GM12878 (cell line): ENCODE results near the gene ZFP62. TPM values are rescaled to one million over a fixed set of nuclear protein-coding genes. Genes with fewer than 3 reads are reported as not detected.

Source experiments
- ATAC-seq: fragments of 200-7000 bp; cut with Tn5 transposase; 3 replicates; pipeline ENCODE4 v1.9.1; 2020; ENCODE audit warnings: mild to moderate bottlenecking, moderate library complexity
- BruUV-seq: library from RNA; stranded (reverse); fragments of 400-500 nt; replicated peaks from 2 replicates; lab custom pipeline; 2021; lab: Mats Ljungman, UMichigan
- CTCF ChIA-PET: fragments of 300-600 bp; sonication (Branson Sonifier 250); formaldehyde crosslinking; extraction: SDS; loops from one replicate; lab custom pipeline; 2021; ENCODE audit warnings: inconsistent platforms; lab: Yijun Ruan, JAX
- POLR2A ChIA-PET: fragments of 350-600 bp; formaldehyde crosslinking; extraction: SDS; loops from one replicate; lab custom pipeline; 2021; ENCODE audit warnings: inconsistent platforms; lab: Charles Lee
- RAD21 ChIA-PET: fragments of 300-600 bp; sonication (Branson Sonifier 250); formaldehyde crosslinking; loops from one replicate; lab custom pipeline; 2023; ENCODE audit warnings: antibody characterized with exemption; ENCODE audit not compliant: unreplicated experiment; lab: Charles Lee
- SMC1A ChIA-PET: fragments of 300-600 bp; sonication (Branson Sonifier 250); formaldehyde crosslinking; loops from one replicate; lab custom pipeline; 2023; ENCODE audit not compliant: unreplicated experiment, uncharacterized antibody; lab: Charles Lee
- DNase-seq: peaks from one replicate; pipeline ENCODE4 v3.0.0-alpha.2; 2011; ENCODE audit warnings: low read depth, low spot score
- FAIRE-seq: peaks from 3 replicates; lab custom pipeline; 2011; peaks lifted over from hg19 to GRCh38; lab: Jason Lieb, UNC
- H2AFZ ChIP-seq: 2 replicates; pipeline ENCODE4 v1.6.0; 2011; ENCODE audit warnings: low read depth, low read length, control low read depth; ENCODE audit not compliant: control insufficient read depth
- H3K27ac ChIP-seq: 2 replicates; pipeline ENCODE4 v1.5.1; 2011; ENCODE audit warnings: control low read depth; ENCODE audit not compliant: control insufficient read depth, insufficient read depth
- H3K27me3 ChIP-seq, 2 experiments: replicated peaks in 1 of 2; 2 replicates each; pipeline versions ENCODE4 v1.6.0 to v1.6.1; 2011; ENCODE audit warnings: low read length in 1 of 2; ENCODE audit not compliant: control insufficient read depth in 2 of 2, insufficient read depth in 2 of 2
- H3K36me3 ChIP-seq, 2 experiments: 2 replicates each; pipeline ENCODE4 v1.5.1; 2011; ENCODE audit warnings: low read length in 1 of 2; ENCODE audit not compliant: control insufficient read depth in 2 of 2, insufficient read depth in 2 of 2
- H3K4me1 ChIP-seq: 2 replicates; pipeline ENCODE4 v1.6.1; 2011; ENCODE audit warnings: mild to moderate bottlenecking, low read length, moderate library complexity, mixed read lengths; ENCODE audit not compliant: control insufficient read depth, insufficient read depth
- H3K4me2 ChIP-seq: 2 replicates; pipeline ENCODE4 v1.6.0; 2011; ENCODE audit warnings: control low read depth; ENCODE audit not compliant: control insufficient read depth, insufficient read depth
- H3K4me3 ChIP-seq: fragments of 200-600 bp; sonication (generic); 2 replicates; pipeline ENCODE4 v1.5.1; 2016
- H3K79me2 ChIP-seq: 2 replicates; pipeline ENCODE4 v1.6.0; 2011; ENCODE audit warnings: low read length; ENCODE audit not compliant: control insufficient read depth, insufficient read depth
- H3K9ac ChIP-seq: 2 replicates; pipeline ENCODE4 v1.8.0; 2011; ENCODE audit warnings: low read length, control low read depth, mixed read lengths; ENCODE audit not compliant: control insufficient read depth, insufficient read depth
- H3K9me3 ChIP-seq: replicated peaks from 3 replicates; pipeline ENCODE4 v1.5.1; 2011; ENCODE audit warnings: mild to moderate bottlenecking, low read length; ENCODE audit not compliant: control insufficient read depth, insufficient read depth
- H4K20me1 ChIP-seq: 2 replicates; pipeline ENCODE4 v1.6.0; 2011; ENCODE audit not compliant: control insufficient read depth, insufficient read depth
- ATF2 ChIP-seq: IDR thresholded peaks from 2 replicates; pipeline ENCODE4 v1.6.1; 2012; ENCODE audit warnings: low read length, inconsistent platforms
- ATF3 ChIP-seq: IDR thresholded peaks from 2 replicates; pipeline ENCODE4 v1.6.1; 2011; ENCODE audit warnings: low read depth, mild to moderate bottlenecking, low read length, moderate library complexity, borderline replicate concordance; ENCODE audit errors: extremely low read depth
- CBX3 ChIP-seq: fragments of 200-600 bp; sonication (generic); IDR thresholded peaks from 2 replicates; pipeline ENCODE4 v1.6.1; 2016; ENCODE audit warnings: low read depth, borderline replicate concordance
- CREM ChIP-seq: IDR thresholded peaks from 2 replicates; pipeline ENCODE4 v1.6.1; 2014; ENCODE audit warnings: antibody characterized with exemption, low read depth
- IKZF2 ChIP-seq, 2 experiments: fragments of 450-650 bp; IDR thresholded peaks; 2 replicates each; pipeline ENCODE4 v1.6.1; 2017; ENCODE audit warnings: mild to moderate bottlenecking in 2 of 2, moderate library complexity in 2 of 2
- MEF2A ChIP-seq: IDR thresholded peaks from 2 replicates; pipeline ENCODE4 v1.6.1; 2011; ENCODE audit warnings: low read depth, mild to moderate bottlenecking, low read length, moderate library complexity; ENCODE audit not compliant: insufficient read depth
- MEF2B ChIP-seq: fragments of 450-650 bp; IDR thresholded peaks from 2 replicates; pipeline ENCODE4 v1.6.1; 2018; ENCODE audit warnings: mild to moderate bottlenecking, moderate library complexity; ENCODE audit not compliant: partially characterized antibody, poor library complexity, severe bottlenecking
- NFYA ChIP-seq: IDR thresholded peaks from 2 replicates; pipeline ENCODE4 v1.6.1; 2011; ENCODE audit warnings: low read depth, mild to moderate bottlenecking, low read length, improper control_type of control experiment, borderline replicate concordance
- NKRF ChIP-seq: fragments of 450-650 bp; conservative IDR thresholded peaks from 2 replicates; pipeline ENCODE4 v1.6.1; 2017; ENCODE audit warnings: mild to moderate bottlenecking, moderate library complexity
- NR2C1 ChIP-seq: fragments of 450-650 bp; IDR thresholded peaks from 2 replicates; pipeline ENCODE4 v1.6.1; 2017; ENCODE audit warnings: antibody characterized with exemption, mild to moderate bottlenecking, moderate library complexity
- NR2C2 ChIP-seq: IDR thresholded peaks from 2 replicates; pipeline ENCODE4 v1.6.1; 2011; ENCODE audit warnings: borderline replicate concordance, low read depth; ENCODE audit not compliant: control insufficient read depth, insufficient read length
- PML ChIP-seq: IDR thresholded peaks from 2 replicates; pipeline ENCODE4 v1.6.1; 2012; ENCODE audit warnings: low read length, inconsistent platforms
- POLR2AphosphoS5 ChIP-seq: IDR thresholded peaks from 2 replicates; pipeline ENCODE4 v1.6.1; 2011; ENCODE audit warnings: mild to moderate bottlenecking, low read length, inconsistent platforms
- SMAD1 ChIP-seq: fragments of 450-650 bp; IDR thresholded peaks from 2 replicates; pipeline ENCODE4 v1.6.1; 2018; ENCODE audit warnings: mild to moderate bottlenecking, low read depth; ENCODE audit not compliant: partially characterized antibody
- SP1 ChIP-seq: IDR thresholded peaks from one replicate; pipeline ENCODE4 v1.6.1; 2011; ENCODE audit warnings: low read depth, low read length
- TAF1 ChIP-seq: IDR thresholded peaks from 2 replicates; pipeline ENCODE4 v1.6.1; 2011; ENCODE audit warnings: mild to moderate bottlenecking, low read depth, low read length, borderline replicate concordance
- TCF7 ChIP-seq: IDR thresholded peaks from 2 replicates; pipeline ENCODE4 v1.6.1; 2014; ENCODE audit warnings: antibody characterized with exemption, borderline replicate concordance
- ZNF217 ChIP-seq: fragments of 450-650 bp; IDR thresholded peaks from 2 replicates; pipeline ENCODE4 v1.6.1; 2017; ENCODE audit warnings: antibody characterized with exemption, mild to moderate bottlenecking
- ZNF622 ChIP-seq: fragments of 450-650 bp; IDR thresholded peaks from 2 replicates; pipeline ENCODE4 v1.6.1; 2017; ENCODE audit warnings: mild to moderate bottlenecking, inconsistent platforms
- WGBS: methylation state at CpG from one replicate; pipeline ENCODE4 v1.1.6; 2016; ENCODE audit warnings: low lambda C conversion rate; ENCODE audit not compliant: insufficient replicate concordance, insufficient coverage; ENCODE audit errors: missing lambda C conversion rate; 5-methylcytosine and 5-hydroxymethylcytosine counted together
- in situ Hi-C: fragments of 300-500 bp; cut with MboI; formaldehyde crosslinking; loops from 9 replicates; pipeline ENCODE4 v1.14.3; 2018; ENCODE audit warnings: mixed read lengths
- intact Hi-C: fragments of 100-400 bp; cut with micrococcal nuclease; formaldehyde crosslinking; loops from one replicate; pipeline ENCODE4 v1.14.2; 2022; ENCODE audit not compliant: unreplicated experiment
- polyA plus RNA-seq, 11 experiments: library from polyadenylated mRNA; depleted of rRNA in 4 of 11; unstranded in 6 of 11; stranded (reverse) in 5 of 11; fragments of >200 nt; fragmentation: Nextera tagmentation in 4 of 11; fragmentation: Illumina TruSeq in 1 of 11; extraction: Ambion mirVana in 4 of 11; extraction: Trizol in 1 of 11; gene quantifications; 1 replicate in 1 of 11; 2 replicates in 10 of 11; pipeline versions ENCODE4 v1.2.1 to v1.2.3, GENCODE V29; 2011 to 2016; ENCODE audit warnings: inconsistent platforms in 2 of 11, missing spikeins in 2 of 11, low read depth in 1 of 11
- total RNA-seq, 4 experiments: library from RNA; depleted of rRNA in 3 of 4; stranded (reverse); fragments of >200 nt in 3 of 4; fragmentation: Illumina TruSeq in 1 of 4; extraction: Trizol in 1 of 4; gene quantifications; 2 replicates each; pipeline versions ENCODE4 v1.2.1 to v1.2.3, GENCODE V29; 2013 to 2021

ZFP62 gene
- total and polyA plus RNA-seq, 10 of the 15 experiments (the other 5 are each of a cell fraction or from before 2014, with no cell fraction given), result 9.2 to 39.7 (median 21.1) TPM

DNA sequence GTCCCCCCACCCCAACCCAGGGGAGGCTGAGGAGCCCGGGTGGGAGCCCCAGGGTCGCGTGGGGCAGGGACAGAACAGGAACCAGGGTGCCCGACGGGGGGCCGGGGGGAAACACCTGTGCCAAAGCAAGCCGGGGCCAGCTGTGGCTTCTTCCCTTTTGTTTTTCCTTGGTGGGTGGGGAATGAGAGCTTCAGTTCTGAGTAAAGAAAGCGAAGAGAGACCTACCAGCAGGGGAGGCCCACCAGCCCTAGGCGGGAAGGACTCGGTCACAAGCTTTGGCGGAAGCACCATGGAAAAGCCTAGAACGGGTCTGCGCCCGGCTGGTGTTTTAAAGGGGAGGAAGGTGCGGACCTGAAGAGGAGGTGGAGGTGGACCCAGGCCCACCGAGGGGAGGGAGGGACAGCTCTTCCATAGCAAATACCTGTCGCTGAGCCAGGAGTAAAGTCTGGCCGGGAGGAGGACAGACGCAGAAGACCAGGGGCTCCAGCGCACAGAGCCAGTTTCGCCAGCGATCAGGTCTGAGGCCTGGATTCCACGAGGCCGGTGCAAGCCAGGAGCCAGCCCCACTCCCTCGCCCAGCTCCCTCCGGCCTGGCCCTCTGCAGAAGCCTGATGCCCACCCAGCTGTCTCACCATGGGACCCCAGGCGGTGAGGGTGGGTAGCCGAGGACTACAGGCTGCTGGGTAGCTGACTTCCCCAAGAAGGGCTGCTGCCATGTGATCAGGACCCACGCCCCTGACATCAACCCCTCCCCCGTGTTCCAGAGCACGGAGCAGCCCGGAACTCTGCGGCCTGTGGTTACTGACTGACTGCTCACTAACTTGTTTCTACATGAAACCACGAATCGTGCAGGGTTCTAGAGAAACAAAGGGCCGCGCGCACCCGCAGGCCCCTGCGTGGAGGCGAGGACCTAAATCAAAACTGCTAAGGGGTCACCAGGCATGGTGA, 57.6 kb downstream of the ZFP62 start:
- peaks cover 0 to 19% of the 10 kb centered on the region in 2 experiments for H3K36me3 ChIP-seq
- in situ Hi-C loops, result loop anchor here (5.0 to 25.0 kb wide), 3 partner anchors 59 to 991 kb away; partner anchors contain the start of genes MGAT4B, SQSTM1 and ZFP62
- BruUV-seq, result no TSS peak
- peaks cover 37% of the 10 kb centered on the region for H3K4me1 ChIP-seq
- WGBS, result under 1% methylated on average over 41 of the region's 41 CpGs
- ChIA-PET SMC1A (interaction anchor here (0.9 to 4.8 kb wide), 4 partner anchors 28 to 357 kb away, joined by 3 to 26 read pairs (median 4); no protein-coding TSS in a partner anchor), CTCF (interaction anchor here (0.8 to 4.2 kb wide), 11 partner anchors 9 to 388 kb away, joined by 3 to 23 read pairs (median 3); no protein-coding TSS in a partner anchor), RAD21 (interaction anchor here (1.0 to 4.3 kb wide), 8 partner anchors 10 to 381 kb away, joined by 3 to 23 read pairs (median 4); partner anchors contain the start of gene ZFP62), POLR2A (interaction anchor here (0.7 to 3.5 kb wide), 8 partner anchors 8 to 459 kb away, joined by 3 to 19 read pairs (median 4); no protein-coding TSS in a partner anchor)
- H3K4me3 ChIP-seq, result peak overlapping the region; percentile 97
- no peaks in the 10 kb centered on the region for H3K9me3 ChIP-seq
- H3K4me2 ChIP-seq, result peak overlapping the region; percentile 79
- H2AFZ ChIP-seq, result peak overlapping the region; percentile 30
- peak overlapping the region; percentile 84 for H3K9ac ChIP-seq
- H3K27me3 ChIP-seq, result no peaks in the 10 kb centered on the region
- H3K79me2 ChIP-seq, result peaks cover 91% of the 10 kb centered on the region
- FAIRE-seq, result peak; percentile 23
- peaks cover 32% of the 10 kb centered on the region for H4K20me1 ChIP-seq
- intact Hi-C loops, result loop anchor here (2.0 to 10.0 kb wide), 2 partner anchors 57 to 351 kb away; partner anchors contain the start of gene ZFP62
- ATAC-seq, result peak; percentile 74
- peak; percentile 85 for DNase-seq
- H3K27ac ChIP-seq, result peak overlapping the region; percentile 94
- no peak for TF ChIP-seq ZNF622
- TF ChIP-seq NKRF, result peak; percentile 73
- TF ChIP-seq PML, result no peak
- TF ChIP-seq POLR2AphosphoS5, result peak; percentile 58; the same call in 1 of the 2 replicates
- TF ChIP-seq NR2C2, result no peak
- TF ChIP-seq CREM, result peak; percentile 82; the same call in 1 of the 2 replicates
- peak; percentile 85 to 87 for TF ChIP-seq IKZF2 (IDR thresholded peaks at IDR 0.05)
- TF ChIP-seq MEF2A, result 0 out of 2 replicates have a peak, but pooled peaks have one; percentile 41
- no peak for TF ChIP-seq SMAD1
- TF ChIP-seq SP1, result peak; percentile 37
- no peak for TF ChIP-seq NR2C1
- no peak for TF ChIP-seq ATF3
- peak; percentile 51 for TF ChIP-seq MEF2B
- no peak for TF ChIP-seq CBX3
- TF ChIP-seq TCF7, result peak; percentile 43; the same call in 1 of the 2 replicates
- TF ChIP-seq ZNF217, result no peak
- TF ChIP-seq ATF2, result no peak
- TF ChIP-seq NFYA, result no peak
- TF ChIP-seq TAF1, result 0 out of 2 replicates have a peak, but pooled peaks have one; percentile 14
